GM21786 (cell line): ENCODE data around the gene ADRA2B.
"Not testable (repeated sequence)": the region's sequence is repeated elsewhere in the genome, so short reads cannot be mapped to it uniquely, and the experiment has no call there.

Experiments used
- ATAC-seq: cut with Tn5 transposase; IDR thresholded peaks from one replicate; pipeline ENCODE4 v1.9.1; 2021; ENCODE audit not compliant: unreplicated experiment

ADRA2B gene

GRCh38 chr2:96091141-96091710 is 25.1 kb downstream of the ADRA2B start:
- no peak for ATAC-seq

GRCh38 chr2:96090196-96090926 is 26.0 kb downstream of the ADRA2B start:
- ATAC-seq, result no peak

GRCh38 chr2:96089356-96090195 is 26.8 kb downstream of the ADRA2B start:
- no peak for ATAC-seq

- no peak for ATAC-seq
These were observed 27.7 kb downstream of the ADRA2B start for GRCh38 chr2:96088340-96089335.

GRCh38 chr2:96087130-96087529 is 29.2 kb downstream of the ADRA2B start:
- no peak for ATAC-seq

- ATAC-seq, result no peak
These were observed 30.6 kb downstream of the ADRA2B start for GRCh38 chr2:96085541-96086355.

GRCh38 chr2:96084858-96085518 is 31.4 kb downstream of the ADRA2B start:
- ATAC-seq, result not testable (repeated sequence)

- no peak for ATAC-seq
These were observed 32.1 kb downstream of the ADRA2B start for GRCh38 chr2:96083989-96084857.

- ATAC-seq, result no peak
These were observed 33.1 kb downstream of the ADRA2B start for GRCh38 chr2:96083064-96083939.

- ATAC-seq, result no peak
These were observed 33.9 kb downstream of the ADRA2B start for GRCh38 chr2:96082211-96083063.

- no peak for ATAC-seq
These were observed 35.3 kb downstream of the ADRA2B start for GRCh38 chr2:96081042-96081441.

- no peak for ATAC-seq
These were observed 41.1 kb downstream of the ADRA2B start for GRCh38 chr2:96075199-96075771.

- no peak for ATAC-seq
These were observed 42.2 kb downstream of the ADRA2B start for GRCh38 chr2:96074156-96074555.

GRCh38 chr2:96073170-96073775 is 43.1 kb downstream of the ADRA2B start:
- ATAC-seq, result no peak

GRCh38 chr2:96072746-96073145 is 43.6 kb downstream of the ADRA2B start:
- ATAC-seq, result no peak
